GM19455 (cell line): ENCODE data around the gene ZXDA.

Source experiments
- ATAC-seq: cut with Tn5 transposase; IDR thresholded peaks from one replicate; pipeline ENCODE4 v1.9.1; 2021; ENCODE audit not compliant: unreplicated experiment

The ZXDA gene

GRCh38 chrX:57899064-57899463, 11.2 kb downstream of the ZXDA start:
- no peak for ATAC-seq

- no peak for ATAC-seq
Measured at GRCh38 chrX:57871463-57871862, 38.8 kb downstream of the ZXDA start.
